GM23248 (cell line): ENCODE results near the gene WDR62. TPM values are rescaled to one million over a fixed set of nuclear protein-coding genes. Genes with fewer than 3 reads are reported as not detected.
A peak's percentile ranks its signal among the peaks of the same experiment; 100 is the strongest.

ENCODE experiments used
- DNase-seq: peaks from one replicate; pipeline ENCODE4 v3.0.0-alpha.2; 2015
- H2AFZ ChIP-seq: fragments of 200-600 bp; sonication (generic); 2 replicates; pipeline ENCODE4 v1.6.1; 2016; ENCODE audit warnings: antibody characterized with exemption
- H3F3A ChIP-seq: fragments of 200-600 bp; sonication (generic); 2 replicates; pipeline ENCODE4 v1.6.1; 2016; ENCODE audit warnings: mild to moderate bottlenecking, antibody characterized with exemption, mixed run types; ENCODE audit not compliant: insufficient read depth
- H3K27ac ChIP-seq: fragments of 200-600 bp; sonication (generic); 2 replicates; pipeline ENCODE4 v1.5.1; 2016; ENCODE audit warnings: mild to moderate bottlenecking
- H3K27me3 ChIP-seq: fragments of 200-600 bp; sonication (generic); replicated peaks from 2 replicates; pipeline ENCODE4 v1.6.1; 2016; ENCODE audit warnings: mild to moderate bottlenecking; ENCODE audit not compliant: insufficient read depth
- H3K36me3 ChIP-seq: fragments of 200-600 bp; sonication (generic); 2 replicates; pipeline ENCODE4 v1.6.1; 2016; ENCODE audit warnings: low read depth, mild to moderate bottlenecking
- H3K4me1 ChIP-seq: fragments of 200-600 bp; sonication (generic); 2 replicates; pipeline ENCODE4 v1.6.1; 2016; ENCODE audit warnings: mild to moderate bottlenecking; ENCODE audit not compliant: insufficient read depth
- H3K4me2 ChIP-seq: fragments of 200-600 bp; sonication (generic); one replicate; pipeline ENCODE4 v1.6.1; 2016; ENCODE audit warnings: mild to moderate bottlenecking; ENCODE audit not compliant: unreplicated experiment
- H3K4me3 ChIP-seq: fragments of 200-600 bp; sonication (generic); 2 replicates; pipeline ENCODE4 v1.5.1; 2016; ENCODE audit warnings: mild to moderate bottlenecking
- H3K79me2 ChIP-seq: fragments of 200-600 bp; sonication (generic); 2 replicates; pipeline ENCODE4 v1.6.1; 2016; ENCODE audit warnings: mild to moderate bottlenecking; ENCODE audit not compliant: insufficient read depth
- H3K9ac ChIP-seq: fragments of 200-600 bp; sonication (generic); 2 replicates; pipeline ENCODE4 v1.6.1; 2016; ENCODE audit warnings: mild to moderate bottlenecking
- H3K9me2 ChIP-seq: fragments of 200-600 bp; sonication (generic); 2 replicates; pipeline ENCODE4 v1.6.1; 2016; ENCODE audit warnings: mixed run types, mild to moderate bottlenecking, moderate library complexity; ENCODE audit not compliant: insufficient read depth
- H3K9me3 ChIP-seq: fragments of 200-600 bp; sonication (generic); one replicate; pipeline ENCODE4 v1.6.1; 2017; ENCODE audit warnings: low read depth
- H4K20me1 ChIP-seq: fragments of 200-600 bp; sonication (generic); 2 replicates; pipeline ENCODE4 v1.6.0; 2016; ENCODE audit not compliant: insufficient read depth
- EZH2 ChIP-seq: fragments of 200-600 bp; sonication (generic); IDR thresholded peaks from 2 replicates; pipeline ENCODE4 v1.6.1; 2018; ENCODE audit warnings: antibody characterized with exemption, mild to moderate bottlenecking; ENCODE audit not compliant: insufficient read depth, poor library complexity, severe bottlenecking
- EZH2phosphoT487 ChIP-seq: fragments of 200-600 bp; sonication (generic); IDR thresholded peaks from 2 replicates; pipeline ENCODE4 v1.6.1; 2018; ENCODE audit warnings: antibody characterized with exemption, moderate library complexity, mild to moderate bottlenecking, low read depth; ENCODE audit not compliant: insufficient read depth
- WGBS, 2 experiments: methylation state at CpG; one replicate each; pipeline ENCODE4 v1.1.6; 2015 to 2017; ENCODE audit warnings: low lambda C conversion rate in 2 of 2, low coverage in 1 of 2; ENCODE audit errors: missing lambda C conversion rate in 2 of 2; 5-methylcytosine and 5-hydroxymethylcytosine counted together
- in situ Hi-C: fragments of 300-500 bp; cut with MboI; formaldehyde crosslinking; loops from 2 replicates; pipeline ENCODE4 v1.15.0; 2020
- polyA plus RNA-seq: library from polyadenylated mRNA; unstranded; fragments of >200 nt; fragmentation: Nextera tagmentation; extraction: Ambion mirVana; gene quantifications from 2 replicates; pipeline ENCODE4 v1.2.1, GENCODE V29; 2016
- total RNA-seq: library from RNA; depleted of rRNA; stranded (reverse); fragments of >200 nt; shearing (Covaris generic); gene quantifications from 2 replicates; pipeline ENCODE4 v1.2.3, GENCODE V29; 2014

Gene WDR62
- total and polyA plus RNA-seq, 2 experiments from 2014 or later = 2.7 to 2.8 TPM

DNA sequence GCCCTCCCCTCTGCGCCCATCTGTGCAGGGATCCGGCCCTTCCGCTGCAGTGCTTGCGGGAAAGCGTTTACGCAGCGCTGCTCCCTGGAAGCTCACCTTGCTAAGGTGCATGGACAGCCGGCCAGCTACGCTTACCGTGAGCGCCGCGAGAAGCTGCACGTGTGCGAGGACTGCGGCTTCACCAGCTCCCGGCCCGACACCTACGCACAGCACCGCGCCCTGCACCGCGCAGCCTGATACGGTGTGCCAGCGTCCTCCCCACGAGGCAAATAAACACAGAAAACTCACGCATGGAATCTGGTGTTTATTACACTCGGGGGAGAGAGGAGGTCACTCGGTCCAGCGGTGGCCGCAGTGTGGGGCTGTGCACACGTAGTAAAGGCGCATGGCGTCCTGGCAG, 58.7 kb downstream of the WDR62 start:
- Histone ChIP-seq H3K36me3 (0 out of 2 replicates have a peak, but pooled peaks cover 3% of the 10 kb centered on the region), H3K9me2 (no peaks in the 10 kb centered on the region), H4K20me1 (no peaks in the 10 kb centered on the region), H3K9ac (peak overlapping the region; percentile 85; the same call in 1 of the 2 replicates), H3K4me3 (peak overlapping the region; percentile 84; the same call in 1 of the 2 replicates), H3K9me3 (no peaks in the 10 kb centered on the region), H2AFZ (no peak overlapping the region), H3K4me1 (peaks cover 7% of the 10 kb centered on the region; the same call in 1 of the 2 replicates), H3K4me2 (peak overlapping the region; percentile 91), H3K79me2 (peaks cover 39% of the 10 kb centered on the region), H3K27me3 (no peaks in the 10 kb centered on the region), H3F3A (no peaks in the 10 kb centered on the region), H3K27ac (no peak overlapping the region)
- TF ChIP-seq EZH2 (no peak), EZH2phosphoT487 (no peak)
- in situ Hi-C loops = no loop called here
- no peak for DNase-seq
- WGBS, 2 experiments = 91 to 95% methylated on average over 34 of the region's 34 CpGs

DNA sequence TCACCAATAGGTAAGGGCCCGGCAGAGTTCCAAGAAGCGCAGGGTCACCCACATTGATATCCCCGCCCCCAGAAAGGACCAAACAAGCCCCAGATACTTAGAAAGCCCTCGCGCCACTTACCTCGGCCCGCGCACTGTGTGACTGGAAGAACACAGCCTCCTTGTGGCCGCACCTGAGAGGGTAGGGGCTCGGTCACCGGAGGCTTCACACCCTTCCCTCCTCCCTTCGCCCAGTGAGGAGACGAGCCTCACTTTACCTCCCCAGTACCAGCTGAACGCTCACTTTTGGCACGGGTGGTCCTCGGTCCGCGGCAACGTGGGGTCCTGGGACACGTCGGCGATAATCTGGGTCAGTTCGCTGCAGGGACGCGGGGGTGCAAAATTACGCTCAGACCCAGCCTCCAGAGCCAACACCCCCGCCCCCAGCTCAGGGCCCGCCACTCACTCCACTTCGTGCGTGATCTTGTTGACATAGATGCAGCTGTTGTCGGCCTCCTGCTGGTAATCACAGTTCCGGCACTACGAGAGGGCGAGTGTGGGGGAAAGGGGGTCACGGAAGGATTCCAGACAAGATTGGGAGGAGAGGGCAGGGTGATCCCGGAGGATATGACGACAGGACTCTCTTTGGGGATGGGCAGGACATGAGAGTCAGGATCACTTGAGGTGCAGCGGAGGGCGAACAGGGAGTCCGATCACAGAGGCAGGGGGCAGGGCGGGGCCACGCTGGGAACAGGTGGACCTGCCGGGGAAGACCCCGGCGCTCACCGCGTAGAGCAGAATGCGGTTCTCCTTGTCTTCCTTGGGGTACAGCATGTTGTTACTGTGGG, 59.4 kb downstream of the WDR62 start:
- H3K9ac ChIP-seq = peak overlapping the region; percentile 85
- peaks cover 46% of the 10 kb centered on the region for H3K79me2 ChIP-seq
- H3K27ac ChIP-seq = peak overlapping the region; percentile 66
- no peaks in the 10 kb centered on the region for H3K9me2 ChIP-seq
- peak overlapping the region; percentile 91 for H3K4me2 ChIP-seq
- WGBS, 2 experiments = 13% methylated on average over 47 to 48 of the region's 48 CpGs
- H3K36me3 ChIP-seq = peaks cover 5% of the 10 kb centered on the region; the same call in 1 of the 2 replicates
- H3K27me3 ChIP-seq = no peaks in the 10 kb centered on the region
- peaks cover 7% of the 10 kb centered on the region; the same call in 1 of the 2 replicates for H3K4me1 ChIP-seq
- H3K9me3 ChIP-seq = no peaks in the 10 kb centered on the region
- peak overlapping the region; percentile 84 for H3K4me3 ChIP-seq
- in situ Hi-C loops = no loop called here
- peak overlapping the region; percentile 90 for H2AFZ ChIP-seq
- no peaks in the 10 kb centered on the region for H3F3A ChIP-seq
- H4K20me1 ChIP-seq = no peaks in the 10 kb centered on the region
- peak; percentile 60 for DNase-seq
- TF ChIP-seq EZH2 (no peak), EZH2phosphoT487 (no peak)

DNA sequence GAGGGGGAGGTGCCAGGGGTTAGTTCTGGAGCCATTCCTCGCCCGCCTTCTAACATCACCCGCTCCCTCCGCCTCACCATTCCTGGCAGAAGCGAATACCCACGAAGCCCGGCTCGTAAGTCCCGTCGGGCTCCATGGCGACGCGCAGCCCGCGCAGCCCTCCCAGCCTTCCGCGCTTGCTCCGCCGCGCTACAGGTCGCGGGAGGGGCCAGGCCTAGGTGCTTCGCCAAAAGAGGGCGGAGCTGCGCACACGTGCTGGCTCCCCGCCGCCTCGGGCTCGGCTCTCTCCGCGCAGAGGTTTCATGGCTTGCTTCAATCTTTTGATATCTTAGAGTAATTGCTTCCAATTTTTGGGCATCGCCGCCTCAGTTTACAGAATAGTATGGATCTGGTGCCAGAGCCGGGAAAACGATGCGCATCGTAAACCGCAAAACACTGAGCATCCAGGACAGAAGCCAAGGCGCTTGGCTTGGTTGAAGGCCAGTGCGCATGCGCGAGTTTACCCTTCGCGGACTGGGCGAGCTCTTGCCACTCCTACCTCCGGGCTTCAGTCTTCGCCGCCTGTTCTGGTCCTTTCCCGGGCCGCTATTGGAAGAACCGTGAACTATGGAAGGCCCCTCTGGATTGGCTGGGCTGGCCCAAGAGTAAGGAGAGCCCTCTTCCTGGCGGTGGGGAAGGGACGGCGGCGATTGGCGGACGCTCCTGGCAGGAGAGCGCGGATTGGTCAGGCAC, 60.2 kb downstream of the WDR62 start, which contains the start of gene POLR2I:
Gene POLR2I, minus strand, starts transcription at position 155 of the 732 bp plus-strand sequence. Its CDS starts 19 bp downstream, at position 136.
- Histone ChIP-seq H3K27me3 (no peaks in the 10 kb centered on the region), H4K20me1 (no peaks in the 10 kb centered on the region), H3K79me2 (peaks cover 51% of the 10 kb centered on the region), H3K27ac (peak within 1 kb of the TSS; percentile 66), H3F3A (no peaks in the 10 kb centered on the region), H3K4me2 (peak within 1 kb of the TSS; percentile 95), H3K9me2 (no peaks in the 10 kb centered on the region), H3K9me3 (no peaks in the 10 kb centered on the region), H3K36me3 (peaks cover 8% of the 10 kb centered on the region; the same call in 1 of the 2 replicates), H3K9ac (peak within 1 kb of the TSS; percentile 85), H3K4me3 (peak within 1 kb of the TSS; percentile 84), H3K4me1 (peaks cover 7% of the 10 kb centered on the region; the same call in 1 of the 2 replicates), H2AFZ (peak within 1 kb of the TSS; percentile 90)
- WGBS, 2 experiments = 1 to 2% methylated on average over 56 of the region's 60 CpGs
- TF ChIP-seq EZH2 (no peak), EZH2phosphoT487 (no peak)
- in situ Hi-C loops = no loop called here
- peak; percentile 100 for DNase-seq

DNA sequence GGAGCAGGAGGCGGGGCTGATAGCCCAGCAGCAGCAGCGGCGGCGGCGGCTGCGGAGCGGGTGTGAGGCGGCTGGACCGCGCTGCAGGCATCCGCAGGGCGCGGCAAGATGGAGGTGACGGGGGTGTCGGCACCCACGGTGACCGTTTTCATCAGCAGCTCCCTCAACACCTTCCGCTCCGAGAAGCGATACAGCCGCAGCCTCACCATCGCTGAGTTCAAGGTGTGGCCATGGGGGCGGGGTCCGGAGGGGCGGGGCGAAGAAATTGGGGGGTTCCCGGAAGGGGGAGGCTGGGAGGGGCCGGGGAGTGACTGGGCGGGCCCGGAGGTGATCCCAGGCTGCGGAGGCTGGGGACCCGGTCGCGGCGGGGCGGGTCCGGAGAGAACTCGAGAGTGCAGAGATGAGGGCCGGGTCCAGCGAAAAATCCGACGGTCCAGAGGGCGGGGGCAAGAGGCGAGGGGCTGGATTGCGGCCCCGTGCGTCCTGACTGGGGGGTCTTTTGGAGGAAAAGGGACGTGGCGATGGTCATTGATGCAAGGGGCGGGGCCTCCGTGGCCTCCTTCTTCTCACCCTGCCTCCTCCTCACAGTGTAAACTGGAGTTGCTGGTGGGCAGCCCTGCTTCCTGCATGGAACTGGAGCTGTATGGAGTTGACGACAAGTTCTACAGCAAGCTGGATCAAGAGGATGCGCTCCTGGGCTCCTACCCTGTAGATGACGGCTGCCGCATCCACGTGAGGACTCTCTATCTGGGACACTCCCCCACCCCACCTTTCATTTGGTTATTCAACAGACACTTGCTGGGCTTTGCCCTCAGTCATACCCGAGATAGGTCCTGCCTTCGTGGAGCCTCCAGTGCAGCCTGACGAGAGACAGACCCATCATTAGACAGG, 61.0 kb downstream of the WDR62 start, which contains the start of gene TBCB:
Gene TBCB, plus strand, starts transcription at position 16 of the 891 bp plus-strand sequence. Its CDS starts 93 bp downstream, at position 109.
- Histone ChIP-seq H3K9me3 (no peaks in the 10 kb centered on the region), H3K27ac (peak within 1 kb of the TSS; percentile 66), H3K79me2 (peaks cover 51% of the 10 kb centered on the region), H3K27me3 (no peaks in the 10 kb centered on the region), H3K36me3 (peaks cover 8% of the 10 kb centered on the region; the same call in 1 of the 2 replicates), H3K4me1 (peaks cover 7% of the 10 kb centered on the region; the same call in 1 of the 2 replicates), H3K9ac (peak within 1 kb of the TSS; percentile 85), H3K4me3 (peak within 1 kb of the TSS; percentile 84), H3K9me2 (no peaks in the 10 kb centered on the region), H2AFZ (peak within 1 kb of the TSS; percentile 90), H4K20me1 (no peaks in the 10 kb centered on the region), H3F3A (no peaks in the 10 kb centered on the region), H3K4me2 (peak within 1 kb of the TSS; percentile 95)
- TF ChIP-seq EZH2phosphoT487 (no peak), EZH2 (no peak)
- in situ Hi-C loops = no loop called here
- 2% methylated on average over 51 to 59 of the region's 59 CpGs for WGBS, 2 experiments
- peak; percentile 61 for DNase-seq
